Hepatocyte (in vitro differentiated cells): ENCODE data around the gene ALDH9A1. TPM values are rescaled to one million over a fixed set of nuclear protein-coding genes. Genes with fewer than 3 reads are reported as not detected.
"Not testable (repeated sequence)": the region's sequence is repeated elsewhere in the genome, so short reads cannot be mapped to it uniquely, and the experiment has no call there.

Experiments
- DNase-seq: peaks from one replicate; pipeline ENCODE4 v3.0.0-alpha.2; 2016; ENCODE audit warnings: low spot score
- H2AFZ ChIP-seq: fragments of 200-600 bp; sonication (generic); 2 replicates; pipeline ENCODE4 v1.6.0; 2016; ENCODE audit warnings: antibody characterized with exemption, mild to moderate bottlenecking
- H3K27ac ChIP-seq: fragments of 200-600 bp; sonication (generic); 2 replicates; pipeline ENCODE4 v1.5.1; 2016; ENCODE audit warnings: mild to moderate bottlenecking
- H3K27me3 ChIP-seq: fragments of 200-600 bp; sonication (generic); 2 replicates; pipeline ENCODE4 v1.6.1; 2016
- H3K36me3 ChIP-seq: fragments of 200-600 bp; sonication (generic); replicated peaks from 2 replicates; pipeline ENCODE4 v1.5.1; 2016; ENCODE audit warnings: low read depth; ENCODE audit not compliant: insufficient read depth
- H3K4me1 ChIP-seq: fragments of 200-600 bp; sonication (generic); 2 replicates; pipeline ENCODE4 v1.5.1; 2016; ENCODE audit warnings: mild to moderate bottlenecking, moderate library complexity; ENCODE audit not compliant: insufficient read depth
- H3K4me2 ChIP-seq: fragments of 200-600 bp; sonication (generic); 2 replicates; pipeline ENCODE4 v1.6.0; 2016
- H3K4me3 ChIP-seq: fragments of 200-600 bp; sonication (generic); 2 replicates; pipeline ENCODE4 v1.5.1; 2016; ENCODE audit warnings: mild to moderate bottlenecking
- H3K79me2 ChIP-seq: fragments of 200-600 bp; sonication (generic); 2 replicates; pipeline ENCODE4 v1.6.0; 2017; ENCODE audit warnings: mild to moderate bottlenecking
- H3K9me2 ChIP-seq: fragments of 200-600 bp; sonication (generic); replicated peaks from 2 replicates; pipeline ENCODE4 v1.6.0; 2017; ENCODE audit warnings: mild to moderate bottlenecking; ENCODE audit not compliant: insufficient read depth
- H3K9me3 ChIP-seq: fragments of 200-600 bp; sonication (generic); 2 replicates; pipeline ENCODE4 v1.5.1; 2016; ENCODE audit warnings: low read depth, mild to moderate bottlenecking
- H4K20me1 ChIP-seq: fragments of 200-600 bp; sonication (generic); 2 replicates; pipeline ENCODE4 v1.6.0; 2016; ENCODE audit warnings: mild to moderate bottlenecking; ENCODE audit not compliant: insufficient read depth, poor library complexity, severe bottlenecking
- EZH2 ChIP-seq: fragments of 200-600 bp; sonication (generic); IDR thresholded peaks from 2 replicates; pipeline ENCODE4 v1.6.1; 2016; ENCODE audit warnings: antibody characterized with exemption, mild to moderate bottlenecking, borderline replicate concordance
- EZH2phosphoT487 ChIP-seq: fragments of 200-600 bp; sonication (generic); IDR thresholded peaks from one replicate; pipeline ENCODE4 v1.6.1; 2018; ENCODE audit warnings: antibody characterized with exemption, mild to moderate bottlenecking, low read depth, moderate library complexity; ENCODE audit not compliant: unreplicated experiment, severe bottlenecking
- WGBS: methylation state at CpG from one replicate; pipeline ENCODE4 v1.1.6; 2016; ENCODE audit warnings: low lambda C conversion rate; ENCODE audit errors: missing lambda C conversion rate; 5-methylcytosine and 5-hydroxymethylcytosine counted together
- polyA plus RNA-seq: library from polyadenylated mRNA; unstranded; fragments of >200 nt; fragmentation: Nextera tagmentation; extraction: Ambion mirVana; gene quantifications from 2 replicates; pipeline ENCODE4 v1.2.1, GENCODE V29; 2016
- total RNA-seq: library from RNA; depleted of rRNA; stranded (reverse); fragments of >200 nt; gene quantifications from 2 replicates; pipeline ENCODE4 v1.2.3, GENCODE V29; 2014
- TF ChIP-seq, protein P1 (sequence below): fragments of 200-600 bp; sonication (generic); IDR thresholded peaks from 2 replicates; pipeline ENCODE4 v1.5.1; 2016; ENCODE audit warnings: antibody characterized with exemption, mild to moderate bottlenecking; ENCODE audit not compliant: poor library complexity

The ALDH9A1 gene
- total and polyA plus RNA-seq, 2 experiments from 2014 or later, result 58.6 to 63.8 TPM

DNA sequence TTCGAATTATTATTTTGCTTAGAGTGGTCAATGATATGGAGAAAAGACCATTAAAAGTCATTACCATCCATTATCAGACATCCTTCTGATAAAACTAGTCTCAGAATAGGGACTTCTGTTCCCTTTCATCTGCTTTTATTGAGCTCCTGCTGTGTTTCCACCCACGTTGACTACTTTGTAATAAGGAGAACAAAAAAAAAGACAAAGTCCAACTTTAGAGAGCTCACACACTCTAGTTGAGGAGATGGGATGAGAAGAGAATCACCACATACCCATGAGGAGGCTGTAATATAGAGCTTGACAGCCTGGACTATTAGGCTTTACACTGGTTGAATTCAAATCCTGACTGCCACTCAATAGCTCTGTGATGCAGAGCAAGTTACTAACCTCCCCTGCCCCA lies 27.8 kb upstream of the ALDH9A1 start:
- peaks cover 7% of the 10 kb centered on the region for H3K36me3 ChIP-seq
- TF ChIP-seq EZH2phosphoT487, result no peak
- no peak for TF ChIP-seq EZH2
- TF ChIP-seq, protein P1, sequence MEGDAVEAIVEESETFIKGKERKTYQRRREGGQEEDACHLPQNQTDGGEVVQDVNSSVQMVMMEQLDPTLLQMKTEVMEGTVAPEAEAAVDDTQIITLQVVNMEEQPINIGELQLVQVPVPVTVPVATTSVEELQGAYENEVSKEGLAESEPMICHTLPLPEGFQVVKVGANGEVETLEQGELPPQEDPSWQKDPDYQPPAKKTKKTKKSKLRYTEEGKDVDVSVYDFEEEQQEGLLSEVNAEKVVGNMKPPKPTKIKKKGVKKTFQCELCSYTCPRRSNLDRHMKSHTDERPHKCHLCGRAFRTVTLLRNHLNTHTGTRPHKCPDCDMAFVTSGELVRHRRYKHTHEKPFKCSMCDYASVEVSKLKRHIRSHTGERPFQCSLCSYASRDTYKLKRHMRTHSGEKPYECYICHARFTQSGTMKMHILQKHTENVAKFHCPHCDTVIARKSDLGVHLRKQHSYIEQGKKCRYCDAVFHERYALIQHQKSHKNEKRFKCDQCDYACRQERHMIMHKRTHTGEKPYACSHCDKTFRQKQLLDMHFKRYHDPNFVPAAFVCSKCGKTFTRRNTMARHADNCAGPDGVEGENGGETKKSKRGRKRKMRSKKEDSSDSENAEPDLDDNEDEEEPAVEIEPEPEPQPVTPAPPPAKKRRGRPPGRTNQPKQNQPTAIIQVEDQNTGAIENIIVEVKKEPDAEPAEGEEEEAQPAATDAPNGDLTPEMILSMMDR, result no peak
- no peaks in the 10 kb centered on the region for H3K27me3 ChIP-seq
- H3K4me2 ChIP-seq, result no peak overlapping the region
- no peak overlapping the region for H2AFZ ChIP-seq
- DNase-seq, result no peak
- H3K4me1 ChIP-seq, result no peaks in the 10 kb centered on the region
- H4K20me1 ChIP-seq, result no peaks in the 10 kb centered on the region
- H3K79me2 ChIP-seq, result no peaks in the 10 kb centered on the region
- H3K9me3 ChIP-seq, result no peaks in the 10 kb centered on the region
- no peak overlapping the region for H3K27ac ChIP-seq
- H3K4me3 ChIP-seq, result no peak overlapping the region
- WGBS, result 80% methylated on average over 2 of the region's 2 CpGs
- H3K9me2 ChIP-seq, result no peaks in the 10 kb centered on the region

DNA sequence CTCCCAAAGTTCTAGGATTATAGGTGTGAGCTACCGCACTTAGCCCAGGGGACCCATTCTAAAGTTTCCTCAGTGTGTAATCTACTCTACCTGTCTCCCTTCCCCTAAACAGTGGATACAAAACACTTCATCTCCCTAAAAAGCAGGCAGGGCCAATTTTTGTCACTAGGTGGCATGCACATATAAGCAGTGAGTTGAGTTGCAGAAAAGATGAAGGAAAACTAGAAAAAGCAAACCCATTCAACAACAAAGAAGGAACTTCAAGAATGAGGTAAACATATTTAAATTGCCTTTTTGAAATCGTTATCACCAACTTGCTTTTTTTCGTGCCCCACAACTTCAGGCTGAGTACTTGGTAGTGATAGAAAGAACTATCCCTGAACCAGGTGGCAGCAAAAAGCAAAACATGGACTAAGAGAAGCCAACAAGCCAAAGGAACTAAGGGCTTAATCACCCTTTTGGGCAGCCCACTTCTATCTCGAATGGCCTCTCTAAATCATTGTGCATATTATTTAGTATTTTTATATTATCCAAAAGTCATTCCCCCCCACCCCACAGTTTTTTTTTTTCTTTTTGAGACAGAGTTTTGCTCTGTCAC lies 19.7 kb upstream of the ALDH9A1 start:
- H3K4me3 ChIP-seq, result no peak overlapping the region
- no peaks in the 10 kb centered on the region for H3K27me3 ChIP-seq
- no peak overlapping the region for H2AFZ ChIP-seq
- no peaks in the 10 kb centered on the region for H3K79me2 ChIP-seq
- H3K27ac ChIP-seq, result no peak overlapping the region
- no peaks in the 10 kb centered on the region for H3K36me3 ChIP-seq
- H4K20me1 ChIP-seq, result no peaks in the 10 kb centered on the region
- TF ChIP-seq, protein P1, result peak; percentile 83
- TF ChIP-seq EZH2 (no peak), EZH2phosphoT487 (no peak)
- no peak overlapping the region for H3K4me2 ChIP-seq
- DNase-seq, result peak; percentile 70
- no peaks in the 10 kb centered on the region for H3K4me1 ChIP-seq
- H3K9me2 ChIP-seq, result no peaks in the 10 kb centered on the region
- WGBS, result 25% methylated on average over 4 of the region's 4 CpGs
- no peaks in the 10 kb centered on the region for H3K9me3 ChIP-seq

DNA sequence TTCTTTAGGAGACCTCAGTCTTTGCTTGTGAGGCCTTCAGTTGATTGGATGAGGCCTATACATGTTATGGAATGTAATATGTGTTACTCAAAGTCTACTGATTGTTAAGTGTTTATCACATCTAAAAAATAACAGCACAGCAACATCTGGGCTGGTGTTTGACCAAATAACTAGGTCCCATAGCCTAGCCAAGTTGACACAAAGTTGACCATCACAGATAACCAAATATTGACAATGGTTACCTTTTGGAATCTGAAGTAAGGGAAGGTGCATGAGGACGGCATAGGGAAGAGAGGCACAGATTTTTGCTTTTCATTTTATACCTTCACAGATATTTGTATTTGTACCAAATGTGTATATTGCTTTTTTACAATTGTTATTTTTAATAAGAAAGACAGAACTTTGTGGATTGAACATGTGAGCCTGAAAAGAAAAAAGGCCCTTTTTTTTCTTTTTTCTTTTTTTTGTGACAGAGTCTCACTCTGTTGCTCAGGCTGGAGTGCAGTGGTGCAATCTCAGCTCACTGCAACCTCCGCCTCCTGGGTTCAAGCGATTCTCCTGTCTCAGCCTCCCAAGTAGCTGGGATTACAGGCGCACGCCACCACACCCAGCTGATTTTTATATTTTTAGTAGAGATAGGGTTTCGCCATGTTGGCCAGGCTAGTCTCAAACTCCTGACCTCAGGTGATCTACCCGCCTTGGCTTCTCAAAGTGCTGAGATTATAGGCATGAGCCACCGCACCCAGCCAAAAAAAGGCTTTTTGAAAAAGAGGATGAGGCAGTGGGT lies 18.1 kb upstream of the ALDH9A1 start:
- H3K4me3 ChIP-seq, H4K20me1 ChIP-seq, H3K9me3 ChIP-seq, H3K4me1 ChIP-seq, H3K27me3 ChIP-seq, H3K4me2 ChIP-seq, H3K27ac ChIP-seq, H3K79me2 ChIP-seq, H3K36me3 ChIP-seq, H3K9me2 ChIP-seq, H2AFZ ChIP-seq, DNase-seq: not testable (repeated sequence)
- 92% methylated on average over 8 of the region's 8 CpGs for WGBS

DNA sequence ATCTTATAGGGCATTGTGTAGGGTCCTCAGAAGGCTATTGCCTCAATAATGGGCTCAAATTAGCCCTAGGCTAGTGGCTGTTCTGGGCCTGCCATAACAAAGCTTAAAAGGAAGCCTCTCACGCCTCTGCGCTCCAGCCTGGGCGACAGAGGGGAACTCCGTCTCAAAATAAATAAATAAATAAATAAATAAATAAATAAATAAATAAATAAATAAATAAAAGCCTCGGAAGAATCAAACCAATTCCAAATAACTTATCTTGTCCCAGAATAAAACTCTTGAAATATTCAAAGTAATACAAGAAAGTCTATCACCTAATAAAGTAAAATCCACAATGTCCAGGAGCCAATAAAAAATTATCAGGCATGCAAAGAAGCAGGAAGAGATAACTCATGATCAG lies 14.4 kb upstream of the ALDH9A1 start:
- H4K20me1 ChIP-seq, result no peaks in the 10 kb centered on the region
- TF ChIP-seq EZH2, result no peak
- TF ChIP-seq, protein P1, result no peak
- TF ChIP-seq EZH2phosphoT487, result no peak
- H3K79me2 ChIP-seq, result no peaks in the 10 kb centered on the region
- H3K36me3 ChIP-seq, result no peaks in the 10 kb centered on the region
- no peak overlapping the region for H3K4me3 ChIP-seq
- 96% methylated on average over 5 of the region's 5 CpGs for WGBS
- no peak overlapping the region for H2AFZ ChIP-seq
- H3K27ac ChIP-seq, result no peak overlapping the region
- H3K4me1 ChIP-seq, result no peaks in the 10 kb centered on the region
- H3K9me2 ChIP-seq, result no peaks in the 10 kb centered on the region
- H3K9me3 ChIP-seq, result no peaks in the 10 kb centered on the region
- no peaks in the 10 kb centered on the region for H3K27me3 ChIP-seq
- H3K4me2 ChIP-seq, result no peak overlapping the region
- no peak for DNase-seq
